ENCODE data around the gene PHYHIPL. TPM values are rescaled to one million over a fixed set of nuclear protein-coding genes. Genes with fewer than 3 reads are reported as not detected.
A peak's percentile ranks its signal among the peaks of the same experiment; 100 is the strongest.
"Not testable (repeated sequence)": the region's sequence is repeated elsewhere in the genome, so short reads cannot be mapped to it uniquely, and the experiment has no call there.

The PHYHIPL gene
- total RNA-seq, 1 donor from 2014 or later = 0.34 TPM

- Histone ChIP-seq H3K27me3 (ENCODE audit: insufficient read depth, low read length) (peaks cover 2% of the 10 kb centered on the region), H3K36me3 (ENCODE audit: insufficient read depth, low read length) (no peaks in the 10 kb centered on the region), H3K4me1 (ENCODE audit: insufficient read depth, low read length) (no peaks in the 10 kb centered on the region), H3K9ac (ENCODE audit: low read length) (no peak overlapping the region), H2AFZ (ENCODE audit: low read depth, low read length) (no peak overlapping the region), H3K27ac (ENCODE audit: low read depth, low read length) (no peak overlapping the region), H3K9me3 (ENCODE audit: insufficient read depth, low read depth, low read length) (no peaks in the 10 kb centered on the region), H4K20me1 (ENCODE audit: insufficient read depth, low read length) (no peaks in the 10 kb centered on the region), H3K4me2 (ENCODE audit: low read length) (no peak overlapping the region), H3K79me2 (ENCODE audit: insufficient read depth, low read length) (no peaks in the 10 kb centered on the region), H3K4me3 (ENCODE audit: insufficient read depth, low read depth, low read length) (no peak overlapping the region)
- H3K36me3 Mint-ChIP-seq (ENCODE audit: low read depth, unreplicated experiment) = no peaks in the 10 kb centered on the region
- H3K4me3 Mint-ChIP-seq (ENCODE audit: unreplicated experiment) = no peak overlapping the region
- no peaks in the 10 kb centered on the region for H3K4me1 Mint-ChIP-seq (ENCODE audit: low read depth, unreplicated experiment)
- no peak overlapping the region for H3K27ac Mint-ChIP-seq (ENCODE audit: unreplicated experiment)
- FAIRE-seq (no peak), DNase-seq (ENCODE audit: low read depth) (no peak)
- H3K27me3 Mint-ChIP-seq (ENCODE audit: low read depth, unreplicated experiment) = no peaks in the 10 kb centered on the region
- no peaks in the 10 kb centered on the region for H3K9me3 Mint-ChIP-seq (ENCODE audit: unreplicated experiment)
- TF ChIP-seq CTCF (IDR thresholded peaks at IDR 0.05; ENCODE audit: insufficient read depth, low read depth, low read length) = no peak
Observed at GRCh38 chr10:59216178-59216869, 39.9 kb downstream of the PHYHIPL start.

GRCh38 chr10:59222788-59223187 is 46.3 kb downstream of the PHYHIPL start:
- H3K9me3 ChIP-seq (ENCODE audit: insufficient read depth, low read depth, low read length) = no peaks in the 10 kb centered on the region
- no peaks in the 10 kb centered on the region for H3K79me2 ChIP-seq (ENCODE audit: insufficient read depth, low read length)
- H3K4me3 ChIP-seq (ENCODE audit: insufficient read depth, low read depth, low read length) = no peak overlapping the region
- no peaks in the 10 kb centered on the region for H3K36me3 ChIP-seq (ENCODE audit: insufficient read depth, low read length)
- H3K4me1 Mint-ChIP-seq (ENCODE audit: low read depth, unreplicated experiment) = peaks cover 2% of the 10 kb centered on the region
- no peak for TF ChIP-seq CTCF (IDR thresholded peaks at IDR 0.05; ENCODE audit: insufficient read depth, low read depth, low read length)
- no peak for TF ChIP-seq EZH2 (IDR thresholded peaks at IDR 0.05; ENCODE audit: insufficient read depth, low read length)
- no peaks in the 10 kb centered on the region for H3K36me3 Mint-ChIP-seq (ENCODE audit: low read depth, unreplicated experiment)
- H3K9ac ChIP-seq (ENCODE audit: low read length) = no peak overlapping the region
- peak; percentile 10 for DNase-seq (ENCODE audit: low read depth)
- H3K4me1 ChIP-seq (ENCODE audit: insufficient read depth, low read length) = no peaks in the 10 kb centered on the region
- no peaks in the 10 kb centered on the region for H3K27me3 ChIP-seq (ENCODE audit: insufficient read depth, low read length)
- no peaks in the 10 kb centered on the region for H4K20me1 ChIP-seq (ENCODE audit: insufficient read depth, low read length)
- no peak overlapping the region for H3K27ac Mint-ChIP-seq (ENCODE audit: unreplicated experiment)
- H3K4me2 ChIP-seq (ENCODE audit: low read length) = no peak overlapping the region
- no peak overlapping the region for H3K27ac ChIP-seq (ENCODE audit: low read depth, low read length)
- H2AFZ ChIP-seq (ENCODE audit: low read depth, low read length) = no peak overlapping the region
- no peak for FAIRE-seq
- no peak overlapping the region for H3K4me3 Mint-ChIP-seq (ENCODE audit: unreplicated experiment)
- H3K27me3 Mint-ChIP-seq (ENCODE audit: low read depth, unreplicated experiment) = no peaks in the 10 kb centered on the region
- H3K9me3 Mint-ChIP-seq (ENCODE audit: unreplicated experiment) = no peaks in the 10 kb centered on the region

- H3K9ac ChIP-seq (ENCODE audit: low read length); FAIRE-seq; H3K36me3 ChIP-seq (ENCODE audit: insufficient read depth, low read length); DNase-seq (ENCODE audit: low read depth); H3K27me3 ChIP-seq (ENCODE audit: insufficient read depth, low read length); H3K4me1 ChIP-seq (ENCODE audit: insufficient read depth, low read length); H3K36me3 Mint-ChIP-seq (ENCODE audit: low read depth, unreplicated experiment); H3K4me3 Mint-ChIP-seq (ENCODE audit: unreplicated experiment); H3K9me3 Mint-ChIP-seq (ENCODE audit: unreplicated experiment); H3K27ac ChIP-seq (ENCODE audit: low read depth, low read length); H3K4me3 ChIP-seq (ENCODE audit: insufficient read depth, low read depth, low read length); H3K27me3 Mint-ChIP-seq (ENCODE audit: low read depth, unreplicated experiment); H3K27ac Mint-ChIP-seq (ENCODE audit: unreplicated experiment); H2AFZ ChIP-seq (ENCODE audit: low read depth, low read length); H3K79me2 ChIP-seq (ENCODE audit: insufficient read depth, low read length); H4K20me1 ChIP-seq (ENCODE audit: insufficient read depth, low read length); H3K9me3 ChIP-seq (ENCODE audit: insufficient read depth, low read depth, low read length); H3K4me2 ChIP-seq (ENCODE audit: low read length); H3K4me1 Mint-ChIP-seq (ENCODE audit: low read depth, unreplicated experiment): not testable (repeated sequence)
Observed at GRCh38 chr10:59223597-59223996, 47.2 kb downstream of the PHYHIPL start.
